CD4-positive, alpha-beta T cell treated with Interleukin-4 for 4 hours (primary cell): ENCODE measurements around the gene PPP2R2B.

Source experiments
- DNase-seq: peaks from one replicate; pipeline ENCODE4 v3.0.0-alpha.2; 2020

Gene PPP2R2B

GRCh38 chr5:146533260-146533857 is 345.2 kb downstream of the PPP2R2B start:
- DNase-seq = peak; percentile 73
